Gastroesophageal sphincter (tissue), 3 donors: ENCODE measurements around the gene CHMP1B.

Experiments
- EP300 ChIP-seq: sonication (generic); formaldehyde crosslinking; IDR thresholded peaks from one replicate; pipeline ENCODE4 v1.6.1; 2017; ENCODE audit warnings: antibody characterized with exemption, mild to moderate bottlenecking
- POLR2AphosphoS5 ChIP-seq: sonication (generic); formaldehyde crosslinking; IDR thresholded peaks from one replicate; pipeline ENCODE4 v1.6.1; 2017; ENCODE audit warnings: antibody characterized with exemption
- TF ChIP-seq, protein P1 (sequence below), 4 experiments: fragments of 200-600 bp in 2 of 4; fragments of 450-650 bp in 2 of 4; sonication (generic) in 1 of 4; IDR thresholded peaks; one replicate each; pipeline ENCODE4 v1.5.1; 2017 to 2019; ENCODE audit warnings: antibody characterized with exemption in 4 of 4, mild to moderate bottlenecking in 2 of 4, moderate library complexity in 2 of 4

DNA sequence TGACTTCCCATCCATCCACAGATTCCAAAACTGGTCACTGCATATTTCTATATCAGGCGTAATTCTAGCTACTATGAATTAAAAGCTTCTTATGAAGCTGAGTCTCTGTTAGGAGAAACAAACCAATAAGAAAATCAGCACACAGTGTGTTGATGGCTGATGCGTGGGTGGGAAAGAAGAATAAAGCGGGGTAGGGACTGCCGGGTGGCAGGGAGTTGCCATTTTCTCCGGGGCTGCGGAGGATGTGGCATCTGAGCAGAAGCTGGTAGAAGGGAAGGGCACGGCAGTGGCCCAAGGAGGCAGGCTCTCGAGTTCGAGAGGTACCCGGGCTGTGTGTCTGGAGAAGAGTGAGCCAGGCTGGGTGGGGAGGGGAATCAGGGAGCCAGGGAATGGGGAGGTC is 48.6 kb upstream of the CHMP1B start:
- TF ChIP-seq, protein P1, sequence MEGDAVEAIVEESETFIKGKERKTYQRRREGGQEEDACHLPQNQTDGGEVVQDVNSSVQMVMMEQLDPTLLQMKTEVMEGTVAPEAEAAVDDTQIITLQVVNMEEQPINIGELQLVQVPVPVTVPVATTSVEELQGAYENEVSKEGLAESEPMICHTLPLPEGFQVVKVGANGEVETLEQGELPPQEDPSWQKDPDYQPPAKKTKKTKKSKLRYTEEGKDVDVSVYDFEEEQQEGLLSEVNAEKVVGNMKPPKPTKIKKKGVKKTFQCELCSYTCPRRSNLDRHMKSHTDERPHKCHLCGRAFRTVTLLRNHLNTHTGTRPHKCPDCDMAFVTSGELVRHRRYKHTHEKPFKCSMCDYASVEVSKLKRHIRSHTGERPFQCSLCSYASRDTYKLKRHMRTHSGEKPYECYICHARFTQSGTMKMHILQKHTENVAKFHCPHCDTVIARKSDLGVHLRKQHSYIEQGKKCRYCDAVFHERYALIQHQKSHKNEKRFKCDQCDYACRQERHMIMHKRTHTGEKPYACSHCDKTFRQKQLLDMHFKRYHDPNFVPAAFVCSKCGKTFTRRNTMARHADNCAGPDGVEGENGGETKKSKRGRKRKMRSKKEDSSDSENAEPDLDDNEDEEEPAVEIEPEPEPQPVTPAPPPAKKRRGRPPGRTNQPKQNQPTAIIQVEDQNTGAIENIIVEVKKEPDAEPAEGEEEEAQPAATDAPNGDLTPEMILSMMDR (IDR thresholded peaks at IDR 0.05) = no peak
- TF ChIP-seq POLR2AphosphoS5 (no peak), EP300 (no peak)
